HG03060 (cell line): ENCODE results near the gene SLC8A1.

Experiments
- ATAC-seq: cut with Tn5 transposase; IDR thresholded peaks from one replicate; pipeline ENCODE4 v1.9.1; 2021; ENCODE audit warnings: low read depth, moderate number of reproducible peaks; ENCODE audit not compliant: unreplicated experiment

Gene SLC8A1

DNA sequence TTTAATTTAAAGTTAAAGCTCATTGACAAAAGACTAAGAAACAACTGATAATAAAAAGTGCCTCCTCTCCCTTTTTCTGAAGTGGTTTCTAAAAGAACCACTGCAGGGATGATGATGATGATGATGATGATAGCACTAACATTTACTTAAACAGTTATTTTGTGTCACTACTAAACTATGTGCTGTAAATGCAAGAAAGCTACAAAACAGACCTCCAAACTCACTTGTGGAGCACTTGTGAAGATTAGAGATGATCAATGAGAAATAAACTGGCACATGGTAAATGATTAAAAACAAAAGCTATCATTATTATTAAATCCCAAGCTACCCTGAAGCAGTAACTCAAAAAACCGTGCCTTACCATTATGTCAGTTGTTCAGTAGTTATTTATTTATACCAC, 88.7 kb downstream of the SLC8A1 start:
- ATAC-seq, result no peak

DNA sequence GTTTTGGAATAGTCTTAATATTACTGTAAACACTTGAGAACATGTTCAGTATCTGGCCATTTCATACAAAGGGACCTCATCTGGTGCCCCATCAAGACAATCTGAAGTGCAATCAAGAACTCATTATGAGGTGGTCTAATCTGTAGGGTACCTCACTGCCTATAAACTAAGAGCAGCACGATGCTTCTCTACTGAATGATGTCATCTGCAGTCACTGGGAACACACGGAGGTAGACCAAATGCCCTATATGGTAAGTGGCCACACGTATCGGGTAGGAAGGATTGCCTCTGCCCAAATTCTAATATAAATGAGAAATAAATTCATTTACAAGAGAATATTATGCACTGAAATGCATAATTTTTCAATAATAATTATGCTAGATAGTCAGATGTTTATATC, 90.4 kb downstream of the SLC8A1 start:
- ATAC-seq, result no peak

GRCh38 chr2:40360652-40361051, 91.2 kb downstream of the SLC8A1 start:
- no peak for ATAC-seq

GRCh38 chr2:40359811-40360210, 92.1 kb downstream of the SLC8A1 start:
- ATAC-seq, result no peak

DNA sequence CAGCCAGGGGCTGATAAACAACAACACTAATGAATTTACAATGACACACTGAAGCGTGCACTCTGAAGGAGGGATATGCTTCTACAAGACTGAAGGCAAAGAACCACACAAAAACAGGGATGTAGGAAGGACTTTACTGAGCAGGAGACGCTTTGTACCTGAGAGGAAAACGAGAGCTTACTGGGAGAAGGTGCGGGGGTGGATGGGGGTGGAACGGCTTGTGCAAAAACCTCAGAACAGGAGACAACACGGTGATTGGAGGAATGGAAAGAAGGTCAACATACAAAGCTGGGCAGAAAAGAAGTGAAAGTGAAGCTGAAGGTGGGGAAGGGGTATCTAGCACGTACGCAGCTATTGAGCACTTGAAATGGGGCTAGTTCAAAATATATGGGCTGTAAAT, 93.1 kb downstream of the SLC8A1 start:
- ATAC-seq, result no peak

DNA sequence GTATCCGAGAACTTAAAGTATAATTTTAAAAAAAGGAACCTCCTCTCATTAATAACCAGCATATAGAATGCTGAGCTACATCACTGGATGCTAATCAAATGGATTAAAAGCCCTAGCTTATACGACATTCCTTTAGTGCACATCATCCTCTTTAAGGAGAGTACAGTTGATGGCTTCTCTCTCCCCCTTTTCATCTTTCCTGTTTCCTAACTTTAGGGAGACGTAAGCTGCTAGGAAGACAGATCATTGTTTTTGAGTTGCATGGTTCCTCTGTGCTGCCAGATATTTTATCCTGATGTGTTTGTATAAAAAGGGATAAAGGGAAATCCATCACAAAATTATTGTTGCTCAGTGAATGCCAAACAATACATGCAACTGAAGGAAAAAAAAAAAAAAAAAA, 94.2 kb downstream of the SLC8A1 start:
- ATAC-seq, result no peak

- ATAC-seq, result no peak
These were observed 96.4 kb downstream of the SLC8A1 start for GRCh38 chr2:40355451-40355850.

DNA sequence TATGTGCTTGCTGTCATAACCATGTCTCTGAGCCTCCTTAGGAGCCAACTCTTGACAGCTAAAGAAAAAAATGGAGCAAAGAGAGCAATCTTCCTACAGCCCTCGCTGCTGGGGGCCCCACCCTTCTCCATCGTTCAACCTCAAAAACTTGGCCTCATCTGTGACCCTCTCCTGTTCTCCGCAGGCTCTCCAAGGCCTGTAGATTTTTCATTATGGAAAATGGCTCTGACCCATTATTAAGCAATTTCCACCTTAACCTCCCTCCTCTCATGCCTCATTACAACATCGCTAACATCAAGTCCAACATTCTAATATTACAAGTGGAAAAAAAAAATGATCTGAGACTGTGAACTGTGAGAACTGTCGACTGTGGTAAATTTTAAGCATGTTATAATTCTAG, 98.7 kb downstream of the SLC8A1 start:
- no peak for ATAC-seq

- no peak for ATAC-seq
These were observed 99.2 kb downstream of the SLC8A1 start for GRCh38 chr2:40352703-40353099.

GRCh38 chr2:40352041-40352702, 99.7 kb downstream of the SLC8A1 start:
- ATAC-seq, result no peak

DNA sequence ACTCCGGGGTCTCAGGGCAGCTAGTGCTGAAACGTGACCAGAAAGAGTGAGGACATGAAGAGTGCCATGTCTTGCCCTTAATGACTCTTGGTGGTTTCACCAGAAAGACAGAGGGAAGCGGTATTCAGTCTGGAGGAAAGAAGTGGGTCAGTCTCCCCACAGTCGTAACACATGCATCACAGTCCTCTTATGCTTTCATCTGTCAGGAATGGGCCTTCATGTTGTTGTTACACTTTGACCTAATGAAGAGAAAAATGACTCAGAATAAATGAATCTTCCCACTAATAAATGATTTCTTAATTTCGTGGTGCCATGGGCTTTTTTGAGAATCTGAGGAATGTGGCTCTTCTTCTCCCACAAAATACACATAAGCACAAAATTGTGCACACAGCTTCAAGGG, 103.2 kb downstream of the SLC8A1 start:
- no peak for ATAC-seq

- ATAC-seq, result no peak
These were observed 103.9 kb downstream of the SLC8A1 start for GRCh38 chr2:40348038-40348437.

DNA sequence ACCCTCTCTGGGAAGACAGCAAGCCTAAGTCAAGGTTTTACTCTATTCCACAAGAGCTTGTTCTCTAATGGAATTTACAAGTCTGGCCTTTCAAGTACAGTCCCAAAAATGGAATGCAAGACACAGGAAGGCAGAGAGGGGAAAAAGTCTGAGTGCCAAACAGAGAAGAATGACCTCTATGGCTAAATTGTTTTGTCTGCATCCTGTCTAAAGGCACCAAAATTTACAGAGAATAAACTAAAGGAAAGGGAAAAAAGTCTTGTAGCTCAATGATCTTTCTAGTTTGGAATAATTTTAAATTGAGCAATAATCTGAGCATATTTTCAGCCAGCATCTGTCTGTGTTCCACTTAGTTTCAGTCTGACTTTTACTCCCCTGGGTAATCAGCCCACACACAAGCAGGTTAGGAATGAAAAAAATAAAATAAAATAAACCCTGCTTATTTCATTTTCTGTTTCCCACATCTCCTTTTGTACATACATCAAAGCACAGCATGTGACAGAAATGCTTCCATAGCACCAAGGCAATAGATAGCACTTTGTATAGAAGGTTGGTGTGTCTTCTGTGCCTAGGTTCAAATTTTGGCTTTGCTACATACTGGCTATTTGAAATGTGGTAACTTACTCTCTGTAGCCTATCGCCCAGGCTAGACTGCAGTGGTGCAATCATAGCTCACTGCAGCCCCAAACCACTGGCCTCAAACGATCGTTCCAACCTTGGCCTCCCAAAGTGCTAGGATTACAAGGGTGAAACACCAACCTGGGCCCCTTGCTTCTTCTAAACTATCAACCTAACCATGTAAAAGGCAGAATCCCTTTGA, 105.1 kb downstream of the SLC8A1 start:
- ATAC-seq, result peak; percentile 49

- ATAC-seq, result no peak
These were observed 107.5 kb downstream of the SLC8A1 start for GRCh38 chr2:40344364-40344763.

DNA sequence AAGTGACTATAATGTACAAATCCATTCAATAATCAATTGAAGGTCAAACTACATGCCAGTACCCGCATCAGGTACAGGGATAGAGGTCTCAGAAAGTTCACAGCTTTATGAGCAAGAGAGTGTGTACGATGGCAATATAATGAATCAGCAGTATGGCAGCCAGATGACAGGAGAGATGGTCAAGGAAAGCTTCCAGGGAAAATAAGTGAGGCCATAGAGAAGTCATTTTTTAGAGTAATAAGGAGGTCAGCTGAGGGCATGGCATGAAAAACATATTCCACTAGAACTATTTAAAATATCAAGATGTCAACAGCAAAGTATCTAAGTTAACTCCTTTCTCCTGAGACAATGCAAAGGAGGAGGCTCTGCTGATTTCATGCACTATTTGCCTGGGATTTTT, 108.0 kb downstream of the SLC8A1 start:
- ATAC-seq, result no peak

DNA sequence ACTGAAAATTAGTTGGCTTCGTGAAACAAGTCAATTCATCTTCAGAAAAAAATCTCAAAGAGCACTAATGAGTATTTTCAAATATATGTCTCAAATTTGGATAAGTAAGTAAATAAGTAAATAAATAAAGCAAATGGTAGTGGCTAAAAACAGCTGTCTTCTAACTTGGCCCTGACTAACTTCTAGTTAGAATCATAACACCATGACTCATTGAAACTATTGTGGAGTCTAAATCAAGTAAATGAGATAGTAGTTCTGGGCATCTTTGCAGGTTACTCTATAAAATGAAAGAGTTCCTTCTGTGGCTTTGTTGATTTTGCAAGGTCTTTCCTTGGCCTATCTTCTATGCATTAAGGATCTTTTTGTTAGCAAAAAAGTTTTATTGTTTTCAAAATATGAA, 110.7 kb downstream of the SLC8A1 start:
- no peak for ATAC-seq

- ATAC-seq, result no peak
These were observed 112.9 kb downstream of the SLC8A1 start for GRCh38 chr2:40339026-40339425.

GRCh38 chr2:40332191-40332826, 119.6 kb downstream of the SLC8A1 start:
- ATAC-seq, result no peak

- no peak for ATAC-seq
These were observed 121.8 kb downstream of the SLC8A1 start for GRCh38 chr2:40330096-40330495.

DNA sequence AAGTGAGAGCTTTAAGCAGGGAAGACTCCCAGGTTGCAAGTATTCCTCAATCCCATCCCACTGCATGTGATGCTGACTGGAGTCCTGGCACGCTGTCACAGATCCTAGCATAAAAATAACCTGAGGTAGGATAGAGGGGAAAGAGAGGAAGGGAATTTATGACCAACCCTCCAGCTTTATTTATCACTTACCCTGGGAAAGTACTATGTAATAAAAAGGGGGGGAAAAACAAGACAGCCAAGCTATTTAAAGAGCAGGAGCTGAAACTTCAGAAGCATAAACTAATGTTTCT, 122.2 kb downstream of the SLC8A1 start:
- ATAC-seq, result no peak

GRCh38 chr2:40325116-40325515, 126.8 kb downstream of the SLC8A1 start:
- no peak for ATAC-seq

DNA sequence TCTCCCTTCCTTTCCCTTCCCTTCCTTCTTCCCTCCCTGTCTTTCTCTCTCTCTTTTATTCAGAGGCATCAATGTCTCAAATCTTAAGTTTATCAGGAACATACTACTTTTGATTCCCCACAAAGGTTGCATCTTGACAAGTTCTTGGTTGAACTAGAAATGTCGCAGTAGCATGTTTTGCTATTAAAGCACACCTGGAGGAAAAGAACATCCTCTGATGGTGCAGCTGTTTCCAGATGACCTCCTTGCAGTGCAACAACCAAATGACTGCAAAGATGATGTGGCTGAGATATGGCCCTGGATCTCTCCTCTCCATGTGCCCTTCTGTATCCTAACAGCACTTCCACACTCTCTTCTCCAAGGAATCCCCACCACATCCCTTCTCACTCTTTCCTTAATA, 127.2 kb downstream of the SLC8A1 start:
- ATAC-seq, result no peak
